Activated effector memory CD4-positive, alpha-beta T cell treated with Interleukin-2 at 50 U/mL for 16 hours (primary cell): Measurements from ENCODE around the gene EEPD1.
A peak's percentile ranks its signal among the peaks of the same experiment; 100 is the strongest.

Source experiments
- DNase-seq: peaks from one replicate; pipeline ENCODE4 v3.0.0-alpha.2; 2020

Gene EEPD1

GRCh38 chr7:36192053-36192824, 39.2 kb downstream of the EEPD1 start:
- DNase-seq, result no peak

DNA sequence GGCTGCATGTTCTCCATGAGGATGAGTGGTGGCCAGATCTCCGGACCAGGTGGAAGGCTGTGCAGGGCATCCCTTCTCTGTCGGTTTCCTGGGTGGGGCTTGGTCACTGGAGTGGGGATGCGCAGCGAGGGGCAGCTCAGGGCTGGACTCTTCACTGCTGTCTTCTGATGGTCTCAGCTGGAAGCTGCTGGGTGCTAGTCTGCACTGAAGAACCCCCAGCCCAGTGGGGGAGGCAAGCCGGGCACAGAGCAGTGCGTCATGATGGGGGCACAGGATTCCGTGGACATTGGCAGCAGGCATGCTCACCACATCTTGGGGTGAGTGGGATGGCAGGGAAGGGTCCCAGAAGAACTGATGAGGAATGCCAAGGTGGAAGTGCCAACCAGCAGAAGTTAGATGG, 39.8 kb downstream of the EEPD1 start:
- DNase-seq, result no peak

DNA sequence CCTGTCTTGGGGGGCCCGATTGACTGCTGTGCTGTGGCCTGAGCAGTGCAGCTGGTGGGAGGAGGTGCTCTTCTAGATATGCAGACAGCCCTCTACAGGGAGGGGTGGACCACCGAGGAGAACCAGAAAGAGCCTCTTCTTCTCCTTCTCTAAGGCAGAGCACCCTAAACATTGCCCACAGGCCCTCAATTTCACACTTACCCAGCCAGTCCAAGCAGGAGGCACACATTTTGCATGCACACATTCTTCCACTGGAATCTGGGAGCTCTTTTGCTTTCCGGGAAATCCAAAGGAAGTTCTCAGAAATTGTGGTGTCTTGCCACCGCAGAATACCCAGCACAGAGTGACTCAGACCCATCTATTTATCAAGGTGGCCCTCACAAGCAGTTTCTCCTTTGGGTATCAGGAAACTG, 45.8 kb downstream of the EEPD1 start:
- DNase-seq, result no peak

DNA sequence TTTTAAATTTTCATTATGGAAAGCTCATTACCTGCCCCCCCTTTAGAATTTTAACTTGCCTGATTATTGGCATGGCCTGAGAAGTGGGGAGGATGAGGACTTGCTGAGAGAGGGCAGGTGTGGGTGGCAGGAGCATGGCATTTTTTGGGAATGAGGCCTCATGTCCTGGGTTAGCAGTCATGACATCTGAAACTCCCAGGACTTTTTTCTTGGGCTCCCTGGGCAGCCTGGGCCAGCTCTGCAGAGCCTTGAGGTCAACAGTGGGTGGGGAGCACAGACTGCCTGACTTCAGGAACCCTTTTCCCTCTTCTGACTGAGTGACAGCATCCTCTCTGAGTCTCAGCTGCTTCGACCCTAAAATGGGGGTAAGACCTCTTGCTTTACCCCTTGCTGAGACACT, 46.3 kb downstream of the EEPD1 start:
- no peak for DNase-seq

DNA sequence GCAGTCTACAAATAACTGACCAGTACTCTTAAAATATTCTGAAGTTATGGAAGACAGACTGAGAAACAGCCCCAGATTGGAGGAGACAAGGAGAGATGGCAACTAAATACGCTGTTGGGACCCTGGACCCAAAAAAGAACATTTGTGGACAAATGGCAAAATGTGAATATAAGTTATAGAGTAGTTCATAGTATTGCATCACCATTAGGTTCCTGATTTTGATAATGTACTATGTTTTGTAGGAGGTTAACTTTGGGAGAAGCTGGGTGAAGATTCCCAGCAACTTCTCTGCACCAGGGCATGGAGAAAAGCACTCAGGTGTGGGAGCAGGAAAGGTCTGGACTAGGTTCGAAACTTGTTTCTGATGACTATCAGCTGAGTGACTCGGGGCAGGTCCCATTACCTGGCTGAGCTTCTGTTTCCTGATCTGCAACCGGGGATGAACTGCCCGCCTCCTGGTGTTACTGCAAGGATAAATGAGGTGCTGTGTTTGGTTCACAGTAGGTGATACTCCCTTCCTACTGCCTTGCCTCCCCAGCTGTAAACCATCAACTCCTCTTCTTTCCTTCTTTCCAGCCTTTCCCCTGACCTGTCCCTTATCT, 48.2 kb downstream of the EEPD1 start:
- no peak for DNase-seq

- no peak for DNase-seq
These were observed 49.3 kb downstream of the EEPD1 start for GRCh38 chr7:36202398-36202797.

GRCh38 chr7:36203071-36203790, 50.2 kb downstream of the EEPD1 start:
- DNase-seq, result no peak

DNA sequence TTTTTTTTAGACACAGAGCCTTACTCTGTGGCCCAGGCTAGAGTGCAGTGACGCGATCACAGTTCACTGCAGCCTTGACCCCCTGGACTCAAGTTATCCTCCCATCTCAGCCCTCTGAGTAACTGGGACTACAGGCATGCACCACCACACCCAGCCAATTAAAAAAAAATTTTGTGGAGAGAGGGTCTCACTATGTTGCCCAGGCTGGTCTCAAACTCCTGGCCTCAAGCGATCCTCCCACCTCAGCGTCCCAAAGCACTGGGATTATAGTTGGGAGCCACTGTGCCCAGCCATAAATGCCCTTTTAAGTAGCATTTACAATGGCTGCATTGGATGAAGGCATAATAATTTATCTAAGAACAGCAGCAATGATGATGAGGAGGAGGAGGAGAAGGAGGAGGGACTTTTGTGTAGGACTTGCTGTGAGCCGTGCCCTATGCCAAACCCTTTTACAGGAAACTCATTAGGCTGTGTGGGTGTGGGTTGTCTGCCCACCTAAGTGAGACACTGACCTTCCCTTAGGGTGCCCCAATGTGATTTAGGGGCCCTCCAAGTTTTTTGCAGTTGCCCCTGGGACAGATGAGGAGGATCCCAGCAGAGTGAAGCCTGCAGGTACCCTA, 51.1 kb downstream of the EEPD1 start:
- DNase-seq, result no peak

DNA sequence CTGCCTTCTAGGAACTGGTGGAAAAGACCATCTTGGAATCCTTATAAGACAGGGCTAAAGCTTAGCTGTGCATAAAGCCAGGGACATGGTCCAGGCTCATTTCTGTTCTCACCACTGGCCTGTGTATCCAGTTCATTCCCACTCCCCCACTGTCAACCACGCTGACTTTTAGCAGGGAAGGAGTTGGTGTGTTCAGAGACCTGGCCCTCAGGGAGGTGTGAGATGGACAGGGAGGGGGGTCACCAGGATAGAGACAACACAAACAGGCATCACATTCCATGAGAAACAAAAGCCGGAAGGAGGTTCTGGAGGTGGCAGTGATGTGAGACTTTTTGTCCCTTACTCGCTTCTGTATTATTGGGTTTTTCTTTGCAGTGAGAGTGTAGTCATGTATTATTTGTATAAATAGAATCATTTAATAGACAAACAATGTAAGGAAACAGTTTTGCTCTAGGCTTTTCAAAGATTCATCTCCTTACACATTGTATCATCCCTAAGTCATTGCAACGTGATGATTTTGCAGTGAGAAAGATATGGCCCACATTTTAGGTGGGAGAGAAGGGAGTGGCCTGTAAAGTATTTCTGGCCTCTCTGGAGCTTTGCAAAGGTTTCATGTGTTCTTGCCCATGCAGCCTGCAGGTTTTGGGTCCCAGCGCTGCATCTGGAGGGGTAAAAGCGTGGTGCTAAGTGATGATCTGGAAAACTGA, 52.0 kb downstream of the EEPD1 start:
- DNase-seq, result no peak

DNA sequence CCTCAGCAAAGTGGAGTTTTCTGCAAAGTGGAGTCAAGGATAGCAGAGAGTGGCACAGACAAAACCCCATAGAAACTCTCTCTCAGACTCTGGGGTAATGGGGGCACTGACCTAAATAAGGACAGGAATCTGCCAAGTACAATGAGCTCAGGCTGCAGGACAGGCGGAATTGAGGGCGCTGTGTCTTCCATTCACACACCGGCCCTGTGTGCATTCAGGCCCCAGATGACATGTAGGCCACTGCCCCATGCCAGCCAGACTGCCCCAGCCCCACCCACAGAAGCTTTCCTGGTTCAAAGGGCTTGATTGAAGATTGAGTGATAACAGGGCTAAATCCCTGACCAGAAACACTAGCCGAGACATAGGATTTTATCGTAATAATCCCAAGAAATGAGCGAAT, 52.7 kb downstream of the EEPD1 start:
- DNase-seq, result no peak

GRCh38 chr7:36207451-36208291, 54.6 kb downstream of the EEPD1 start:
- peak; percentile 11 for DNase-seq

DNA sequence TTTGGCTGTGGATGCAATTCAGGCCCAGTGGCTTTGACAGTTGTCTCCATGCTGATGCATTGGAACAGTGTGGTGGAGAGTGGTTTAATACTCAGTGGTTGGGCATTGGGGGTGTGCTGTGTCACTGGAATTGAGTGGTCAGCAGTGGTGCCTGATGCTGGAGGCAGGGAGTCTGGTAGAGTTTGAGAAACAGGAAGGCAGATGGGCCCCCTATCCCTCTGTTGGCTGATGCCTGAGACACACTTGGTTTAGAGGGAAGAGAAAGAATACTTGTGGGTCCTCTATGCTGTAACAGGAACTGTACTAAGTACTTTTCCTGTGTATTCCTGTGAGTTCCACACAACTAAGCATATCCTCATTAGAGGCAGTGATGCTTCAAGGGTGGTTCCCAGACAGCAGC, 55.4 kb downstream of the EEPD1 start:
- no peak for DNase-seq

DNA sequence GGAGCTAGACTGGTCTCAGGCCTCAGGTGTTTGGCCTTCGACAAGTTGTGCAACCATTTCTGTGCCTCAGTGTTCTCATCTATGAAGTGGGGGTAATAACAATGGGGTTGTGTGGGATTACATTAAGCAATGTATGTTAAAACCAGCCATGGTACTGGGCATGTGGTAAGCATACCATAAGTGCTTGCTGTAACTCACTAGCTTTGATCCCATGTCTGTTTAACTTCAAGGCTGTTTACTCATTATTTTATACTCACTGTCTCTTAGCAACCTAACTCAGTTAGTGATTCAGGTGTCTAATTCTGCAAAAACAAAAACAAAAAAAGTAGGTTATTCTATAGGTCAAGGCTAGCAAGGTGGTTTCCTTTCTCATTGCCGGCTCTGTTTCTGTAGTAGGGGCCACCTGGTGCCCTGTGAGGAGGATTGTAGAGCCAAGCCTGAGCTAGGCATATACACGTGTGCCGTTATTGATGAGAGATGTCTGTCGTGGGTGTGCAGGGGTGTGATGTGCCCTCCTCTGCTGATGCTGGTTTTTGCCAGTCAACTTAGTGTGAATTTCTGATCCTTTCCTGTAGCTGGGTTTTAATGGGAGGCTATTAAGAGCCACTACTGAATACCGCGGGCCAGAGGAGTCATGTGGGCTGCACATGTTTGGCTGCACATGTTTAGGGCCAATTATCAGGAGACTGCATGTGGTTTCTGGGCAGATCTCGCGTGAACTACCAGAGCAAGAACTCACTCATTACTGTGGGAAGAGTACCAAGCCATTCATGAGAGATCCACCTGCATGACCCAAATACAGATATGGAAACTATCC, 56.2 kb downstream of the EEPD1 start:
- DNase-seq, result no peak

GRCh38 chr7:36209814-36210183, 56.7 kb downstream of the EEPD1 start:
- DNase-seq, result no peak

- no peak for DNase-seq
These were observed 57.4 kb downstream of the EEPD1 start for GRCh38 chr7:36210291-36210922.

DNA sequence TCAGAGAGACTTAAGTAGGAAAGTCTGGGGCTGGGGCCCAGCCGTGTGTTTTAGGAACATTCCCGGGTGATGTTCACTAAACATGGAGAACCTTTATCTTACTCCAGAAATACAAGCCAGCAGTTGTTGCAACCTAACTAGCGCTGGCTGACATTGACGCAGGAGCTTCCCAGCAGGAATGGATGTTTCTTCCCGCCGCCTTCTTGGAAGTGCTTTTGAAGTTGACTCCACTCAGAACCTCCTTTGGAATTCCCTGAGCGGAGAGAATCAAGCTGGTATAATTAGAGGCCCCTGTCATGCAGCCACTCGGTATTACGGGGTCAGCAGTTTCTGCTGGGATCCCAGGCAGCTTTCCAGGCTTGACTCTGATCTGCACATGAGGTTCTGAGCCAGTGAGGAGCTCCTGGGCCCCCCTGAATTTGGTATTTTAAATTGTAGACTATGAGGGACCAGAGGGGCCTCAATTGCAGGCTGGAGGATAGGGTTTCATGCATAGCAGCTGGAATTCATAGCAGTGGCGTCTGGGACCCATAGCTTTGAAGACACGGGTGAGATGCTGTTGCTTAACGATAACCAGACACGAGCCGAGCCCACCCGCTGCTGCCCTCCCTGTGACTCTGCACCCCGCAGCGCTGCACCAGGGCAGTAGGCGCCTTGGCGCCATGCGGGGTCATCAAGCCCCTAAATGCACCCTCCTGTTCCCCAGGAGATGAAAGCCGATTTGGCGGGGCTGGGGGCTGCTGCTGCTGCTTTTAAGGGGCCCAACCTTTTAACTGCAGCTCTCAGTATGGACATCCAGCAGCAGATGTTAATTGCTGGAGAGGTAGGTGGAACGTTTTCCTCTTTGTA, 61.8 kb downstream of the EEPD1 start:
- DNase-seq, result no peak

- no peak for DNase-seq
These were observed 62.4 kb downstream of the EEPD1 start for GRCh38 chr7:36215457-36215765.

- DNase-seq, result no peak
These were observed 63.1 kb downstream of the EEPD1 start for GRCh38 chr7:36216063-36216684.

DNA sequence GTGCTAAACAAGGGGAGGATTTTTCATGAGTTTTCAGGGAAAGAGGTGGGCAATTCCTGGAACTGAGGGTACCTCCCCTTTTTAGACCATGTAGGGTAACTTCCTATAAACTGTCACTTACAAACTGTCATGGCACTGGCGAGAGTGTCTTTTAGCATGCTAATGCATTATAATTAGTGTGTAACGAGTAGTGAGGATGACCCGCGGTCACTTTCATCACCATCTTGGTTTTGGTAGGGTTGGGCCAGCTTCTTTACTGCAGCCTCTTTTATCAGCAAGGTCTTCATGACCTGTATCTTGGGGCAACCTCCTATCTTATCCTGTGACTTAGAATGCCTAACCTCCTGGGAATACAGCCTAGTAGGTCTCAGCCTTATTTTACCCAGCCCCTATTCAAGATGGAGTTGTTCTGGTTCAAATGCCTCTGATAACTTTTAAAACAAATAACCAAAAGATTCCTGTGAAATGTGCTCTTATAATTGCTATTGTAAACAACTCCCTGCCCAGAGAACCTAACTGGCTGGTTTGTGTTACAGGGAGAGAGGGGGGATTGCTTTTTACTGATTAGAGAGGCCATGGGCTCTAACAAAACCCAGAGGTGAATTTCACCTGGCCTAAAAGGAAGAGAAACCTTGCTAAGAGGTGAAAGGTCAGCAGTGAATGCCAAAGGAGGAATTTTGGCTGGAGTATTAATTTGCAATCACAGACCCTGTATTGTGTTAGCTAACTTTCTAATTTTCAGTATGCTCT, 64.3 kb downstream of the EEPD1 start:
- no peak for DNase-seq
